Endometrium (tissue), 2 donors: ENCODE data around the gene CTSL.

ENCODE experiments used
- FAIRE-seq: peaks from 2 replicates; lab custom pipeline; 2012; peaks lifted over from hg19 to GRCh38; lab: Jason Lieb, UNC
- donor health status: control.
- donor health status: control.

CTSL gene

GRCh38 chr9:87701491-87701890 lies 24.4 kb upstream of the CTSL start:
- FAIRE-seq, result no peak

DNA sequence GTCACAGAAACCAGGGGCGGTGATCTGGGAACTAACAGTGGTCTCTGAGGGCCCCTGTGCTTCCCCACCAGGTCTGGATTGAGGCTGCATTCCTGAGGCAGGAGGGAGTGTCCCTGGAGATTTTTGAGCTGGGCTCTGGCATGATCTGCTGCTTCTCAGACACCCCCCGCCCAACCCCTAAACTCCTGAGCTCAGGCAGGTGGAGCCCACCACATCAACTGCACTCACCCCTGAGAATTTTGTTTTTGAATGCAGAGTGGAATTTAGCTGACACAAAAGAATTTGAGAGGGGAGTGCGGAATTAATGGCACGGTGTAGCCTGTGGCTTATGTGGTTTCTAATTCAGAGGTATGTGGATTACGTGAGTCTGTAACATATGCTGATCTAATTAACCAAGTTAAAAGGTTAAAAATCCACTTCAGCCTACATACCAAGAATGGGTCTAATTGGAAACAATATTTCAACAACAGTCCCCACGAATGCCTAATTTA lies 23.9 kb upstream of the CTSL start:
- no peak for FAIRE-seq

- FAIRE-seq, result no peak
Measured at GRCh38 chr9:87702921-87703320, 23.0 kb upstream of the CTSL start.

DNA sequence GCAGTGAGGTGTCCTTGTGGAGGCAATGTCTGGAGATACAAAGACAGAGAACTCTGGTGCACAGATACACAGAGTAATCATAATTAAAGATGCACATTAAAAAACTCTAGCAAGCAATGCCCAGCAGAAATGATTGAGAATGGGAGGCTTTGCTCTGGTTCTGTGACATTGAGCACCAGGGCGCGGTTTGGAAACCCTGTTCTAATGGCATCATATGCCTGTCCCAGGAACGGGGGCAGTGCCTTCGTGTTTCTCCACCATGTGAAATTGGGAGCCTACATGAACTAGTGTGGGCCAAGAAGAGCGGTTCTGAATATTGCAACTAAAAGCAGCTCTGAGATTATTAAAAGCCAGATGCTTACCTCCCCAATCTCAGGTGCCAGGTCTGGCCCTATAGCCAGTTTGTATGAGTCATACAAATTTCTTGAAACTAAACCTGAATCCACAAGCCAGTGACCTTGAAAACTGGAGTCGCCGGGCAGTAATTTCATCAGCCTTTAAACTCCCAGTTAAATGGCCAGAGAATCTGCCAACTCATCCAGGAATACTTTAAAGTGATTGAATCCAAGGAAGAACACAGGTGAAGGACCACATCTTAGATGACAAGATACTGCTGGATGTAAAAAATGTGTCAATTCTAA lies 22.2 kb upstream of the CTSL start:
- FAIRE-seq, result no peak

GRCh38 chr9:87704342-87704741 lies 21.6 kb upstream of the CTSL start:
- no peak for FAIRE-seq

DNA sequence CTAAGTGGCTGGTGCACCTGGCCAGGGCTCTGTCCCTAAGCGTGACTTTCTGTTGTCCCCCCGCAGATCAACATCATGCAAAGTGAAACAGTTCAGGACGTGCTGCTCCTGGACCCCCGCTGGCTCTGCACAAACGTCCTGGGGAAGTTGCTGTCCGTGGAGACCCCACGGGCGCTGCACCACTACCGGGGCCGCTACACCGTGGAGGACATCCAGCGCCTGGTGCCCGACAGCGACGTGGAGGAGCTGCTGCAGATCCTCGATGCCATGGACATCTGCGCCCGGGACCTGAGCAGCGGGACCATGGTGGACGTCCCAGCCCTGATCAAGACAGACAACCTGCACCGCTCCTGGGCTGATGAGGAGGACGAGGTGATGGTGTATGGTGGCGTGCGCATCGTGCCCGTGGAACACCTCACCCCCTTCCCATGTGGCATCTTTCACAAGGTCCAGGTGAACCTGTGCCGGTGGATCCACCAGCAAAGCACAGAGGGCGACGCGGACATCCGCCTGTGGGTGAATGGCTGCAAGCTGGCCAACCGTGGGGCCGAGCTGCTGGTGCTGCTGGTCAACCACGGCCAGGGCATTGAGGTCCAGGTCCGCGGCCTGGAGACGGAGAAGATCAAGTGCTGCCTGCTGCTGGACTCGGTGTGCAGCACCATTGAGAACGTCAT lies 19.7 kb upstream of the CTSL start:
- FAIRE-seq, result no peak

- FAIRE-seq, result peak; percentile 72
Measured at GRCh38 chr9:87707805-87708506, 18.0 kb upstream of the CTSL start.

GRCh38 chr9:87708546-87708945 lies 17.4 kb upstream of the CTSL start:
- FAIRE-seq, result no peak

- no peak for FAIRE-seq
Measured at GRCh38 chr9:87708986-87709728, 16.8 kb upstream of the CTSL start.

DNA sequence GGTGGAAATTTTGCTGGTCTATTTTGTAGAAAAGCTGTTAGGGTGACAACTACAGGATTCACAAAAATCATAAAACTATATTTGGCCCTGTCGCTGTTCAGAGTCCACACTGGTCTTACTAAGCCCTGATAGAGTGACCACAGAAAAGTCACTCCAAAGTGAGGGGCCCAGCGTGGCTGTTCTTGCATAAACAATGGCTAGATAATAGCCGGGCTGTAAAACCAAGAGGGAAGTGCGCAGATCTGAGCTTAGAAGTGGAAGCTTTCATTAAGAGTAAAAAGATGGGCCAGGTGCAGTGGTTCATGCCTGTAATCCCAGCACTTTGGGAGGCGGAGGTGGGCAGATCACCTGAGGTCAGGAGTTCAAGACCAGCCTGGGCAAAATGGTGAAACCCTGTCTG lies 15.5 kb upstream of the CTSL start:
- FAIRE-seq, result no peak

DNA sequence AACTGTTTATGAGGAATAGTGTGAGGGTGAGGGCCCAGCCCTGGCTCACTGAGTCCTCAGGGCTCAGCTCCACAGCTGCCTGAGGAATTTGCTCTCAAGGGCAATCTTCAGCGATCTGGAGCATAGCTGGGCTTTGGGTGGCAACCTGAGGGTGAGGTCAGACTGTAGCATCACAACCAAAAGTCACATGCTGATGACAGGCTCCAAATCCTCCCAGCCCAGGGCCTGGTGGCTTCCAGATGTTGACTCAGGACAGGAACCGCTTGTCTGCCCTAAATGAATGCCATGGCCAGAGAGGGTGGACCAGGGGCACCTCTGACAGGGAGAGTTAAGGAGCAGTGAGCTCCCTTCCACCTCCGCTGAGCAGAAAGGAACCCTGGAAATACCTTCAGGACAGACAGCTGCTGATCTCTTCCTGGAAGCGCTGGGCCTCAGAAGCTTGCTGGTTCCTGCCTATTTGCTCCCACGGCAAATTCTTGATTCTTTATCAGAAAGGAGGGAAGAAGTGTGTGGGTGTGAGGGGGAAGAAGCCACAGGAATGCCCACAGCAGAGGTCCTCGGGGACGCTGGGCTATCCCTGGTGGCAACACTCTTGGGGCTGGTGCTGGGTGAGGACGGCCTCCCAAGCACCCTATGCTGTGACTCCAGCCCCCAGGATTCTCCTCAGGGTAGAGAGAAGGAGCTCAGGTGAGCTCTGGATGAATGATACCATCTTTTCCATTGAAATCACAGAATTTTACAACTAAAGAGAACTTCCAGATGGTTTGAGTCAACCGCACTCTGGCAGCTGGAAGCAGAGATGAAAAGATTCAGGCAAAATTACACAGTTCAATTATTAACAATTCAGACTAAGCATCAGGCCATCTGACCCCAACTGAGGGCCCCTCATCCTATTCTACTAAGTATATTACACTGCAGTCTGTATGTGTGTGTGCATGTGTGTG lies 13.8 kb upstream of the CTSL start:
- no peak for FAIRE-seq

- no peak for FAIRE-seq
Measured at GRCh38 chr9:87712801-87713277, 13.1 kb upstream of the CTSL start.

GRCh38 chr9:87713278-87713987 lies 12.5 kb upstream of the CTSL start:
- FAIRE-seq, result no peak

- FAIRE-seq, result no peak
Measured at GRCh38 chr9:87713988-87714330, 12.0 kb upstream of the CTSL start.

DNA sequence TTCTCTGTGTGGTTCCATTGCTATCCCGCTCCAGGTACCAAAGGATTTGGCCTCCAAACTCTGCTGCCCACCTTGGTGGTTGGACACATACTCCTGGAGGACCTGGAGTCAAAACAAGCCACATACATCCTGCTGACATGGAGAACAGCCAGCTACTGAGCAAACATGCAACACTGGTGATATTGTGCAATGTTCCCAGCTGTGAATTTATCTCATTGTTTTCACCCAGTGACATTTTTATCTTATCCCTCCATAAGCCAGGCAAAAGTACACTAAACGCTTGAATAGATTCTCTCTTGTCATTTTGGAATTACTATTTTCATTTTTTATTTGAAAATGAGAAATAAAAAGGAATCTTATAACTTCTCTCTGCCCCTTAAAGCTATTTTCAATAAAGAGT lies 11.1 kb upstream of the CTSL start:
- FAIRE-seq, result no peak

GRCh38 chr9:87716141-87716540 lies 9.8 kb upstream of the CTSL start:
- no peak for FAIRE-seq

GRCh38 chr9:87717456-87717855 lies 8.5 kb upstream of the CTSL start:
- no peak for FAIRE-seq

DNA sequence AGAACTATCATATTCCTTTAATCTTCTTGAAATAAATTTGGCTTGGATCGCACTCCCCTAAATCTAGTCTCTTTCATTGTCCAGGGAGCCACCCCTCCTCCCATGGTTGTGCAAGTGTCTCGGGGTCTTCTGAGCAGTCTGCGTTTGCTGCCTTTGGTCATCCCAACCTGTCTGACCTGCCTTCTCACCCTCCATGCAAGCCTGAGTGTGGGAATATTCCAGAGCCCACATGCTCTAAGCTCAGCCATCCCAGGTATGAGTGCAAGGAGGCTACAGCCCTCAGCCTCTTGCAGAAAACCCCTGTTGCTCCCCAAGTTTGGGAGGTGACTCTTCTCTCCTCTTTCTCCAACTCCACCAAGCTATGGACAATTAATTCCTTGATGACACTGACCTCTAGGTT lies 7.7 kb upstream of the CTSL start:
- no peak for FAIRE-seq

DNA sequence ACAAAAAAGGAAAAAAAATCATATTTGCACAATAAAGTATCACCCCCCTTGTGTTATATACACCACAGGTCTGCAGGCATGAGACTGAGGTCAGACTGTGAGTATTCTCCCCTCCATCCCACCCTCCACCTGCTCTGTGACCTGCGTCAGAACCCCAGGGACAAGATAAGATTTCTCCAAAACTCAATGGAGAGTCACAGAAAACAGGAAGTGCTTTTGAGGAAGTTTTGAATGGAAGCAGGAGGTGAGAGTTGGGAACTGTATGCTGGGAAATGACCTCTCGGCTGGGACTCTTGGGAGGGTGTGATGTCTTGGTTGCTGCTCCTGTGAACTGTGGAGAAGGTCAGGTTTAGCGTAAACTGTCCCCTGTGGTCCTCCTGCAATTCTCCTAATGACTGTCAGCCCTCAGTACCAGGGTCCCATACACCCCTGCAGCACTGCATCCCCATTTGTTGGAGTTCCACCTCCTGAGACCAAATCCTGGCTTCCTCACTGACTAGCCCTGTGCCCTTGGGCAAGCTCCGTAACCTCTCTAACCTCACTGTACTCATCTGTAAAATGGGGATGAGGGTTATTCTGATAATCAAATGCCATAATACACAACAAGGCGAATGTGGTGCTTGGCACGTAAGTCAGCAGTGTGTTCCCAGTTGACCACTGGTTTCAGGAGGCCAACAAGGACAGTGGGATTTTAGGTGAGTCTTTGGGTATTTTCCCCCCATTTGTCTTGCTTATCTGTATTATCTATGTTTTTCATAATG lies 6.9 kb upstream of the CTSL start:
- FAIRE-seq, result no peak

DNA sequence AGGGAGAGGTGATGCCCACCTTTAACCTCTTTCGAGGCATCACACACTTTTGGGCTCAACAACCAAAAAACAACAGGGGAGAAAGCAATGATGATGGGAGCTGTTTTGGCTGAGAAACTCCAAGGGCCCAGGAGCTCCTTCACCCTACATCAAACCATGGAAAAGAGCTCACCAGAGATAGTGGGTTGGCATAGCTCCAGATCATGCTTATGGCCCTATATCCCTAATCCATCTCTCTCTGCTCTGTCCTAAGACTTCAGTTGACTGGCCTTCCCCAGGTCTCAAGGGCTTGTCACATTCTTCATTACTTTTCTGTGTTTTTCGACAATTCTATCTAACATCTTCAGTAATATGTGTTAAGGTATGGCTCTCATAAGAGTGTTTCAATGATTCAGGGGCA lies 5.7 kb upstream of the CTSL start:
- no peak for FAIRE-seq
